GM12892 (cell line): ENCODE data around the gene ANK3.

Experiments
- POLR2A ChIP-seq: IDR thresholded peaks from 2 replicates; pipeline ENCODE4 v1.6.1; 2011; ENCODE audit warnings: low read depth, low read length, control low read depth
- POLR2AphosphoS5 ChIP-seq: IDR thresholded peaks from 2 replicates; pipeline ENCODE4 v1.6.1; 2011; ENCODE audit warnings: low read depth, low read length, control low read depth

GRCh38 chr10:60138842-60139241, 250.8 kb downstream of the ANK3 start:
- no peak for TF ChIP-seq POLR2AphosphoS5
- no peak for TF ChIP-seq POLR2A
